HepG2 (cell line): Measurements from ENCODE around the gene SLC16A5. TPM values are rescaled to one million over a fixed set of nuclear protein-coding genes. Genes with fewer than 3 reads are reported as not detected.
A peak's percentile ranks its signal among the peaks of the same experiment; 100 is the strongest.

ENCODE experiments used
- FOSL1 ChIP-seq: sonication (generic); formaldehyde crosslinking; IDR thresholded peaks from 2 replicates; pipeline ENCODE4 v1.9.0; 2021; ENCODE audit warnings: missing genetic modification reagents, borderline replicate concordance
- MAFG ChIP-seq: sonication (generic); formaldehyde crosslinking; IDR thresholded peaks from 2 replicates; pipeline ENCODE4 v1.5.1; 2020; ENCODE audit warnings: mild to moderate bottlenecking, missing genetic modification reagents
- PHF5A ChIP-seq: IDR thresholded peaks from one replicate; pipeline ENCODE4 v1.6.1; 2018; ENCODE audit warnings: low read depth, missing genetic modification reagents; ENCODE audit not compliant: unreplicated experiment
- SRF ChIP-seq: IDR thresholded peaks from 2 replicates; pipeline ENCODE4 v1.6.1; 2011; ENCODE audit warnings: mild to moderate bottlenecking, low read depth, low read length, moderate library complexity
- TSC22D2 ChIP-seq: sonication (generic); formaldehyde crosslinking; IDR thresholded peaks from 2 replicates; pipeline ENCODE4 v1.5.1; 2020; ENCODE audit warnings: missing genetic modification reagents, mild to moderate bottlenecking, borderline replicate concordance
- U2AF1 ChIP-seq: fragments of 200-400 bp; formaldehyde crosslinking; optimal IDR thresholded peaks from 2 replicates; pipeline ENCODE3; 2017; ENCODE audit warnings: mild to moderate bottlenecking, low read depth, low read length
- YEATS4 ChIP-seq: sonication (generic); formaldehyde crosslinking; IDR thresholded peaks from 2 replicates; pipeline ENCODE4 v1.4.0; 2020; ENCODE audit warnings: missing genetic modification reagents, borderline replicate concordance
- ZFY ChIP-seq: sonication (generic); formaldehyde crosslinking; IDR thresholded peaks from 2 replicates; pipeline ENCODE4 v1.4.0; 2020; ENCODE audit warnings: missing genetic modification reagents
- ZNF788 ChIP-seq: sonication (generic); formaldehyde crosslinking; IDR thresholded peaks from 2 replicates; pipeline ENCODE4 v1.5.0; 2020; ENCODE audit warnings: mild to moderate bottlenecking, missing genetic modification reagents, borderline replicate concordance
- polyA plus RNA-seq, 8 experiments: library from polyadenylated mRNA; depleted of rRNA in 3 of 8; stranded (reverse) in 7 of 8; unstranded in 1 of 8; fragments of >200 nt; fragmentation: Illumina TruSeq in 4 of 8; extraction: Trizol in 4 of 8; gene quantifications; 2 replicates each; pipeline versions ENCODE4 v1.2.1 to v1.2.3, GENCODE V29; 2011 to 2016; ENCODE audit warnings: low read depth in 4 of 8, missing spikeins in 1 of 8, mixed read lengths in 1 of 8; ENCODE audit not compliant: insufficient read depth in 1 of 8
- total RNA-seq, 5 experiments: library from RNA; depleted of rRNA; stranded (reverse); fragments of >200 nt; fragmentation: Illumina TruSeq; extraction: Trizol; gene quantifications; 2 replicates each; pipeline ENCODE4 v1.2.3, GENCODE V29; 2016; ENCODE audit warnings: low read depth in 1 of 5
- TF ChIP-seq, protein P1 (sequence below), 2 experiments: sonication (generic) in 1 of 2; formaldehyde crosslinking in 1 of 2; IDR thresholded peaks; 2 replicates each; pipeline versions ENCODE4 v1.4.0 to v1.6.1; 2018 to 2020; ENCODE audit warnings: missing genetic modification reagents in 2 of 2, borderline replicate concordance in 1 of 2, low read depth in 1 of 2, mild to moderate bottlenecking in 1 of 2, missing biosample characterization in 1 of 2
- TF ChIP-seq, protein P2 (sequence below), 2 experiments: sonication (generic) in 1 of 2; formaldehyde crosslinking in 1 of 2; IDR thresholded peaks; 2 replicates each; pipeline versions ENCODE4 v1.4.0 to v1.6.1; 2016 to 2020; ENCODE audit warnings: borderline replicate concordance in 1 of 2, low read depth in 1 of 2, mild to moderate bottlenecking in 1 of 2, missing genetic modification reagents in 1 of 2
- TF ChIP-seq, protein P3 (sequence below): sonication (generic); formaldehyde crosslinking; IDR thresholded peaks from 2 replicates; pipeline ENCODE4 v1.4.0; 2020; ENCODE audit warnings: missing genetic modification reagents, mild to moderate bottlenecking, borderline replicate concordance

Gene SLC16A5
- total and polyA plus RNA-seq, 2 of the 13 experiments (the other 11 are each of a cell fraction or from before 2014, with no cell fraction given): 0.69 to 5.6 TPM

DNA sequence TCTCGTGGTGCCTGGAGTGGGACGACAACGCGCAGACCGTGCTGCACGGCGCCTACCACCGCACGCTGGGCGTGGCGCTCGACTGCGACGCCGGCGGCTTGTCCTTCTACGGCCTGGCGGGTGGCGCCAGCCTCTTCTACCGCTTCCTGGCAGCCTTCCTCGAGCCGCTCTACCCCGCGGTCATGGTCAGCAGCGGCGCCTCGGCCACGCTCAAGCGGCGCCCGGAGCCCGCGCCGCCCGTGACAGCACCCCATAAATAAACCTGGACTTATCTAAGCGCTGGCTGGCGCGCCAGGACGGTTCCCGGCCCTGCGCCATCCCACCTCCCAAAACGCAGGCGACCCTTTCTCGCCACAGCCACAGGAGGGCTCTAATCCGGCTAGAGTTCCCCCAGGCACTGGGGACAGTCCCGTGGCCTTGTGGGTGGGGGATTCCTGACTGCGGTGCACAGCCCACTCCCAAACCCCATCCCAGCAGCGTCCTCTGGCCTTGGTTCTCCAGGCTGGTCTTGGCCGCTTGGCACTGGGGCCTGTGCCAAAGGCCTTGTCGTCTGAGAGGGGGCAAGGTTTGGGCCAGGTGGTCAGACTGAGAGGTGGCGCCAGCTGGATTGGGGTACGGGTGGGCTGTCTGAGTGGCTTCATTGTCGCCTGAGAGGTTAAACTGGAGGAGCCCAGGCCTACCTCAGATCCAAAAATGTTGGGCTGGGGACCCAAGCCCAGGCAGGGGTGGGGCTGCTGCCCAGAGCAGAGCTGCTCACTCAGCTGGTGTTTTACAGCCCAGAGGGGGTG is 10.1 kb upstream of the SLC16A5 start (continued):
- TF ChIP-seq, protein P1, sequence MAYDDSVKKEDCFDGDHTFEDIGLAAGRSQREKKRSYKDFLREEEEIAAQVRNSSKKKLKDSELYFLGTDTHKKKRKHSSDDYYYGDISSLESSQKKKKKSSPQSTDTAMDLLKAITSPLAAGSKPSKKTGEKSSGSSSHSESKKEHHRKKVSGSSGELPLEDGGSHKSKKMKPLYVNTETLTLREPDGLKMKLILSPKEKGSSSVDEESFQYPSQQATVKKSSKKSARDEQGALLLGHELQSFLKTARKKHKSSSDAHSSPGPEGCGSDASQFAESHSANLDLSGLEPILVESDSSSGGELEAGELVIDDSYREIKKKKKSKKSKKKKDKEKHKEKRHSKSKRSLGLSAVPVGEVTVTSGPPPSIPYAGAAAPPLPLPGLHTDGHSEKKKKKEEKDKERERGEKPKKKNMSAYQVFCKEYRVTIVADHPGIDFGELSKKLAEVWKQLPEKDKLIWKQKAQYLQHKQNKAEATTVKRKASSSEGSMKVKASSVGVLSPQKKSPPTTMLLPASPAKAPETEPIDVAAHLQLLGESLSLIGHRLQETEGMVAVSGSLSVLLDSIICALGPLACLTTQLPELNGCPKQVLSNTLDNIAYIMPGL (CRISPR knock-in tag; IDR thresholded peaks at IDR 0.05; ENCODE audit: borderline replicate concordance in 1 of 2, low read depth in 1 of 2): no peak
- TF ChIP-seq U2AF1 (no peak), TSC22D2 (CRISPR knock-in tag) (no peak), YEATS4 (0 out of 2 replicates have a peak, but pooled peaks have one; percentile 2), PHF5A (no peak), ZFY (CRISPR knock-in tag) (peak; percentile 12; the same call in 1 of the 2 replicates), FOSL1 (CRISPR knock-in tag) (0 out of 2 replicates have a peak, but pooled peaks have one; percentile 27), SRF (no peak), MAFG (CRISPR knock-in tag) (no peak), ZNF788 (CRISPR knock-in tag) (no peak)
- TF ChIP-seq, protein P2, sequence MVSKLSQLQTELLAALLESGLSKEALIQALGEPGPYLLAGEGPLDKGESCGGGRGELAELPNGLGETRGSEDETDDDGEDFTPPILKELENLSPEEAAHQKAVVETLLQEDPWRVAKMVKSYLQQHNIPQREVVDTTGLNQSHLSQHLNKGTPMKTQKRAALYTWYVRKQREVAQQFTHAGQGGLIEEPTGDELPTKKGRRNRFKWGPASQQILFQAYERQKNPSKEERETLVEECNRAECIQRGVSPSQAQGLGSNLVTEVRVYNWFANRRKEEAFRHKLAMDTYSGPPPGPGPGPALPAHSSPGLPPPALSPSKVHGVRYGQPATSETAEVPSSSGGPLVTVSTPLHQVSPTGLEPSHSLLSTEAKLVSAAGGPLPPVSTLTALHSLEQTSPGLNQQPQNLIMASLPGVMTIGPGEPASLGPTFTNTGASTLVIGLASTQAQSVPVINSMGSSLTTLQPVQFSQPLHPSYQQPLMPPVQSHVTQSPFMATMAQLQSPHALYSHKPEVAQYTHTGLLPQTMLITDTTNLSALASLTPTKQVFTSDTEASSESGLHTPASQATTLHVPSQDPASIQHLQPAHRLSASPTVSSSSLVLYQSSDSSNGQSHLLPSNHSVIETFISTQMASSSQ (IDR thresholded peaks at IDR 0.05; ENCODE audit: low read depth): 0 out of 2 replicates have a peak, but pooled peaks have one; percentile 3
- TF ChIP-seq, protein P2 (CRISPR knock-in tag; IDR thresholded peaks at IDR 0.05; ENCODE audit: borderline replicate concordance): no peak
- TF ChIP-seq, protein P3, sequence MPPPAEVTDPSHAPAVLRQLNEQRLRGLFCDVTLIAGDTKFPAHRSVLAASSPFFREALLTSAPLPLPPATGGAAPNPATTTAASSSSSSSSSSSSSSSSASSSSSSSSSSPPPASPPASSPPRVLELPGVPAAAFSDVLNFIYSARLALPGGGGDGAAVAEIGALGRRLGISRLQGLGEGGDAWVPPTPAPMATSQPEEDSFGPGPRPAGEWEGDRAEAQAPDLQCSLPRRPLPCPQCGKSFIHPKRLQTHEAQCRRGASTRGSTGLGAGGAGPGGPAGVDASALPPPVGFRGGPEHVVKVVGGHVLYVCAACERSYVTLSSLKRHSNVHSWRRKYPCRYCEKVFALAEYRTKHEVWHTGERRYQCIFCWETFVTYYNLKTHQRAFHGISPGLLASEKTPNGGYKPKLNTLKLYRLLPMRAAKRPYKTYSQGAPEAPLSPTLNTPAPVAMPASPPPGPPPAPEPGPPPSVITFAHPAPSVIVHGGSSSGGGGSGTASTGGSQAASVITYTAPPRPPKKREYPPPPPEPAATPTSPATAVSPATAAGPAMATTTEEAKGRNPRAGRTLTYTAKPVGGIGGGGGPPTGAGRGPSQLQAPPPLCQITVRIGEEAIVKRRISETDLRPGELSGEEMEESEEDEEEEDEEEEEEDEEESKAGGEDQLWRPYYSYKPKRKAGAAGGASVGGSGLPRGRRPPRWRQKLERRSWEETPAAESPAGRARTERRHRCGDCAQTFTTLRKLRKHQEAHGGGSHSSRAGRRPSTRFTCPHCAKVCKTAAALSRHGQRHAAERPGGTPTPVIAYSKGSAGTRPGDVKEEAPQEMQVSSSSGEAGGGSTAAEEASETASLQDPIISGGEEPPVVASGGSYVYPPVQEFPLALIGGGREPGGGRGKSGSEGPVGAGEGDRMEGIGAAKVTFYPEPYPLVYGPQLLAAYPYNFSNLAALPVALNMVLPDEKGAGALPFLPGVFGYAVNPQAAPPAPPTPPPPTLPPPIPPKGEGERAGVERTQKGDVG (CRISPR knock-in tag): peak; percentile 39; the same call in 1 of the 2 replicates
